GM21576 (cell line): ENCODE measurements around the gene GALNT10.

Experiments
- ATAC-seq: cut with Tn5 transposase; IDR thresholded peaks from one replicate; pipeline ENCODE4 v1.9.1; 2021; ENCODE audit warnings: mild to moderate bottlenecking, moderate library complexity; ENCODE audit not compliant: unreplicated experiment

The GALNT10 gene

DNA sequence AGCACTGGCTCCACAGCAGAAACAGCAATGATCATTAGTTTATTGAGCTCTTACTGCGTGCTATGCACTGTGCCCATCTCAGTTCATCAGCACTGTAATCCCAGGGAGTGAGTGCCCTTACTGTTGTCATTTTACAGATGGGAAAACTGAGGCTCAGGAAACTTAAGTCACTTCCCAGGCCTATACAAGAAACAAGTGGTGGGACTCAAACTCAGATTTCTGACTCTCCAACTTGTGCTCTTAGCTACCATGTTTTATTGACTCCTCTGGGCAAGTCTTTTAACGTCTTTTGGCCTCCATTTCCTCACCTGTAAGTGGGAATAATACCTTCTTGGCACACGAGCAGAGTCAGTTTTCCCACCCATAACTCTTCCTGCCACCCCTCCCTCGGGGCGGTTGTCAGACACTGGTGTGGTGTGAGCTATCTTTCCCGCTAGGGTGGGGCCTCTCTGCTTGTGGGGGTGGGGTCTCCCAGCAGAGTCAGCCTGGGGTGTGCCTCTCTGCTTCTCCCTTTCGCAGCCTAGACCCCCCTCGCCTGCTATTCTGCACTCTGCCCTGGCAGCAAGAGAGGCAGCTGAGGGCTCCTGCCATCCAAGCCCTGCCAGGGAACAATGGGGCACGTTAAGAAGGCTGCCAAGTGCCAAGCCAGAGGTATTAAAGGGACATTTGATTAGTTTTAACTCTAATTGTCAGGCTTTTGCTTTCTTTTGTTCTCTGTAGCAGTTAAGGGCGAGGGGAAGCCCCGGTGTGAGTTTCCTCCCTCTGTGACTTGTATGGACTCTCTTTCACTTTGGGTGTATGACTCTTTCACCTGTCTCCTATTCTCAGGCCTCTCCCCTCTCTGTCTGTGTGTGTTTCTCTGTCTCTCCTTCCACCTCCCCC, 12.1 kb downstream of the GALNT10 start:
- peak; percentile 95 for ATAC-seq

DNA sequence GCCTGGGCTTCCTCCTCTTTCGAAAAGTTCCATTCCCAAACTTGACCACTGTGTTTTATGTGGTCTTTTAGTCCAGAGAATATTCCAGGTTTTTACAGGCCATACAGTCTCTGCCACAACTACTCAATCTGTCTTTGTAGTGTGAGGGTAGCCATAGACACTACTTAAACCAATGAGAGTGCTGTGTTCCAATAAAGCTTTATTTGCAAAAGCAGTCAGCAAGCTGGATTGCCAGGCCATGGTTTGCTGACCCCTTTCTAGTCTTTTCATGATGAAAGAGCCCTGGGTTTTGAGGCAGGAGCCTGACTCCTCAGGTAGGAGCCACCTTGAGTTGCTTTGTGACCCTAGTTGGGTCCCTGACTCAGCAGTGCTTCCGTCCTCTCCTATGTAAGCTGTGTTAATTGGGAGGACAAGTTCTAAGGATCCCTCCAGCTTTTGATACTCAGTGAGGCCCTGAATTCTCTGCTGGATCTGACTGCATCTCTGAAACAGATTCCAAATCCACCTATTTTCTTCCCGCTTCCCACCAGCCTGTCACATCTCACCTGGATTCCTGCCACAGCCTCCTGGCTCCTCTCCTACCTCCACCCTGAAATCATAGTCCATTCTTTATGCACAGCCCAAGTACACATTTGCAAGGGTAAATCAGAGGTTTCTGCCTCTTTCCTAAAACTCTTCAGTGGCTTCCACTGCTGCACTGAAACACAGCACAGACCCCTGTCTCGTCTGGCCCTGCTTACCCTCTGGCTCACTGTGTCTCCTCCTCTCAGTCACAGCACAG, 13.5 kb downstream of the GALNT10 start:
- no peak for ATAC-seq

DNA sequence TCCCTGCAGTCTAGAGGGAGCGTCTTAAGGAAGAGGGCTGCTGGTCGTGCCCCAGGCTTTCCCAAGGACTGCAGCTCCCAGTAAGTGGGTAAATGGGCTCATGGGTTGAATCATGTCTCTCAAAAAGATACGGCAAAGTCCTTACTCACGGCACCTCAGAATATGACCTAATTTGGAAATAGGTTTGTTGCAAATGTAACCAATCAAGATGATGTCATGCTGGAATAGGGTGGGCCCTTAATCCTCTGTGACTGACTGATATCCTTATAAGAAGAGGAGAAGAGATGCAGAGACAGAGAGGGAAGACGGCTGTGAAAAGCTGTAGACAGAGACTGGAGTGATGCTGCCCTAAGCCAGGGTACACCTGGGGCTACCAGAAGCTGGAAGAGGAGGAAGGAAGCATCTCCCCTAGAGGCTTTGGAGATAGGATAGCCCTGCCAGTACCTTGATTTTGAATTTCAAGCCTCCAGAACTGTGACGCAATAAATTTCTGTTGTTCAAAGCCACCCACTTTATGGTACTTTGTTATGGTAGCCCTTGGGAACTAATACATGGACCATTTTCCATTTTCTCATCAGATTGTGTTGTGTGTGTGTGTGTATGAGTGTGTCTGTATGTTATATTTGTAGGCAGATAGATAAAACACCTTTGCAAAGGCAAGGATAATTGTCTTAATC, 15.0 kb downstream of the GALNT10 start:
- no peak for ATAC-seq

DNA sequence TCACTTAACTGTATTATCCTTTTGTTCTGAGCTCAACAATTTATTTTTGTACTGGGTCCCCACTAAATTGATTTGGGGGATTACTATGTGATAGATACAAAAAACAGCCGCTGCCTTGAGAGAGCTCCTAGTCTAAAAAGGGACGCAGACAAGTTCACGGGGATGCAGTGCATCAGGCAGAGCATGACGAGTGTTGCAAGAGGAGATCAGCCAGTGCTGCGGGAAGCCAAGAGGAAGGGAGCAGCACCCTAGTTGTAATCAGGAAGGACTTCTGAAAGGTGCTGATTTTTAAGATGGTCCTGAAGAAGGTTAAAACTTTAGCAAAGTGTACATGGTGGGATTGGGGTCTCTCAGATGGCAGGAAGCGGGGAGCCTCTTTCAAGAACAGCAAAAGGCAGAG, 15.8 kb downstream of the GALNT10 start:
- no peak for ATAC-seq

DNA sequence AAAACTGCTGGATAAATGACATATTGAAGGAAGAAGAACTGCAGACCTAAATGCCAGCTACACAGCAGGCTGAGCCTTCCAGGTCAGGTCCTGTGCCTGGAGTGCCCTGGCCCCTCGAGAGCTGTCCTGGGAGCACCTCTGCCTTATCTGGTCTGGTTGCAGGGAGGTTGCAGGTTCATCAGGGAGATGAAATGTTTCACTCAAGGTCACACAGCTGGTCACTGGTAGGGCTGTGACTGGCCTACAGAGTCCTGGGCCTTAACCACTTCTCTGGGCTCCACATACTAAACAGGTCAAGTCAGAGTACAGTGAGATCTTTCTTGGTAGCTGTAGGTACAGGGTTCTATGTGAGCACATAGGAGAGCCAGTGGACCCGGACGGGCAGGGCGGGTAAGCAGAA, 16.7 kb downstream of the GALNT10 start:
- ATAC-seq: no peak

DNA sequence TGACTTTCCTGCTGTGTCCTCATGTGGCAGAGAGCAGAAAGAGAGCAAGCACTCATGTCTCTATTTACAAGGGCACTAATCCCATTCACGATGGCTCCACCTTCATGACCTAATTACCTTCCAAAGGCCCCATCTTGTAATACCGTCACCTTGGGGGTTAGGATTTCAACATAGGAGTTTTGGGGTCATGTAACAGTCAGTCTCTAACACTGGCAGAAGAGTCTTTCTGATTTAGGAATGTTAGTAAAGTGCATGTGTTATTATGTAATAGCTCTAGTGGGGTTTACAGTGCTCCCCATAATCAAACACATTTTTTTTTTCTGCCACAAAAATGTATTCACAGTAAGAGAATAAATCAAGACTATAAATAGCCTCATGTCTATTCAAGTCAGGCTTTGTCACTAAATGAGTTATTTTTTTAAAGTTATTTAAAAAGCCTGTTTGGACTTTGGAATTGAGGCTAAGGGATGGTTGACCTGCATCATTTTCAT, 19.1 kb downstream of the GALNT10 start:
- ATAC-seq: no peak

DNA sequence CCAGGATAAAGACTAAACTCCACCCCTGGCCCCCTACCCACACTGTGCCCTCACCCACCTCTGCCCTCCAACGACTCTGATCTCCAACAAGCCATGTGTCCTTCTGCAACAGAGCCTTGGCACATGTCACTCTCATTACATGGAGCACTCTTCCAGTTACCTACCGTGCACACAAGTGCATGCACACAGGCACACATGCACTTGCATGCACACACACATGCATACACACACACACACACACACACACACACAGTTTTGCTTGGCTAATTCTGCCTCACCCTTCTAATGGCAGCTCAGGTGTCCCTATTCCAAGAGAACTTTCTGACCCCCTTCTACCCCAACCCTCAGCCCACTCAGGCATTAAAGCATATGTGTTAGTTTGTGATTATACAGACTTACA, 19.6 kb downstream of the GALNT10 start:
- no peak for ATAC-seq

DNA sequence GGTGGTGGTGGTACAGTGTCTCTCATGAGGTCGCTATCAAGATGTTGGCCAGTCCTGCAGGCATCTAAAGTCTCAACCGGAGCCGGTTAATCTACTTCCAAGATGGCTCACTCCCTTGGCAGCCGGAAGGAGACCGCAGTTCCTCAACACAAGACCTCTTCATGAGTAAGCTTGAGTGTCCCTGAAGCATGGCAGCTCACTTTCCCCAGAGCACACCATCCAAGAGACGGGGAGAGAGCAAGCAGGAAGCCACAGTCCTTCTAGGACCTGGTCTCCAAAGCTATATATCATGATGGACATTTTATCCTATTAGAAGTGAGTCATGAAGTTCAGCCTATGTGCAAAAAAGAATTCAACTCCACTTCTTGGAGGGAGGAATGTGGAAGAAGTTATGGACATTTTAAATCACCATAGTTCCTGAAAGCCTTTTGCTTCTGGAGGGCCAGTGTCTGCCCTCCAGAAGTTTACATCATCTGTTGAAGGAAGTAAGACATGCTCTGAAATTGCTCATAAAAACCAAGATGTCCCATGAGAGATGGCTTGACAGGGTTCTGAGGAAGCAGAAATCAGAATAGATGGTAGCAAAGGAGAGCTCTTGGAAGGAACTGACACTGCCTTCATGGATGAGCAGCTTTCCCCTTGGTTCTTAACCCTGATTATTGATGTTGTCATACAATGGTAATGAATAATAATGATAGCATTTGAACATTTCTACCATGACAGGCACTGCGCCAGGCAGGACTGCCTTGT, 21.3 kb downstream of the GALNT10 start:
- no peak for ATAC-seq

DNA sequence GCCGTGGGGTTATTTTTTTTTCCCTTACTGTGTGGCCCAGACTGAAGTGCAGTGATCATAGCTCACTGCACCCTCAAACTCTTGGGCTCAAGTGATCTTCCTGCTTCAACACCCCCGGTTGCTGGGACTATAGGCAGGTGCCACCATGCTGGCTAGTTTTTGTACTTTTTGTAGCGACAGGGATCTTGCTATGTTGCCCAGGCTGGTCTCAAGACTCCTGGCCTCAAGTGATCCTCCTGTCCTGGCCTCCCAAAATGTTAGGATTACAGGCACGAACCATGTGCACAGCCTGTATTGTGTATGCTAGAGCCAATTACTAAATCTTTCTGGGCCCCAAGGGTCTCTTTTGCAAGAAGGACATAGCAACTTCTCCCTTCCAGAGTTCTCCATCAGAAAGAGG, 23.1 kb downstream of the GALNT10 start:
- ATAC-seq: no peak

DNA sequence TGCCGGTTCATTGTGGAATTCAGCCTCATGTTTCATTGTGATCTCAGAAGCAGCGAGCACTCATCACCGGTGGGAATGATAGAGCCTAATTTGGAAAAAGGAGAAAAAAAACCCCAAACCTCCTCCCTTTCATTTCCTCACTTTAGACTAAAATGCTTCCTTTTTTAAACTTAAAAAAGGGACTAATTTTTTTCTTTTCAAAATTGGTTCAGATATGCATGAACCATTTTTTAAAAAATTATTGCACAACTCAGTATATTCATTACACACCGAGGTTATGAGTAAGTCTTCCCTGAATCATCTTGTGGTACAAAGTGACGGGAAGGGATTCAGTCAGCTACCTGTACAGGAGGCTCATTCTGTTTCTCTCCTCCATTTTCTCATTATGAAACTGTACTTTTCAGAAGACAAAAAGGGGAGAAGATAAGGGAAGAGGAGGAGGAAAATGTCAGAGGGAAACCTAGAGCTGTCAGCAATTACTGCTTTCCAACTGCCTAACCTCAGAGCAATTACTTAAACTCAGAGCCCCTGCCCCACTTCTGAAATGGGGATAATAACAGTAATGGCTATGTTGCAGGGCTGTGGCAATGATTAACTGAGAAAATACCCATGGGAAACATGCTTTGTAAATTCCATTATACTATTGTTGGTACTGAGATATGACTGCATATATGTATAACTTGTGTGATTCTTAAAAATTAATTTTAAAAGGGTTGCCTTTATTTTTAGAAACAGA, 24.0 kb downstream of the GALNT10 start:
- no peak for ATAC-seq

DNA sequence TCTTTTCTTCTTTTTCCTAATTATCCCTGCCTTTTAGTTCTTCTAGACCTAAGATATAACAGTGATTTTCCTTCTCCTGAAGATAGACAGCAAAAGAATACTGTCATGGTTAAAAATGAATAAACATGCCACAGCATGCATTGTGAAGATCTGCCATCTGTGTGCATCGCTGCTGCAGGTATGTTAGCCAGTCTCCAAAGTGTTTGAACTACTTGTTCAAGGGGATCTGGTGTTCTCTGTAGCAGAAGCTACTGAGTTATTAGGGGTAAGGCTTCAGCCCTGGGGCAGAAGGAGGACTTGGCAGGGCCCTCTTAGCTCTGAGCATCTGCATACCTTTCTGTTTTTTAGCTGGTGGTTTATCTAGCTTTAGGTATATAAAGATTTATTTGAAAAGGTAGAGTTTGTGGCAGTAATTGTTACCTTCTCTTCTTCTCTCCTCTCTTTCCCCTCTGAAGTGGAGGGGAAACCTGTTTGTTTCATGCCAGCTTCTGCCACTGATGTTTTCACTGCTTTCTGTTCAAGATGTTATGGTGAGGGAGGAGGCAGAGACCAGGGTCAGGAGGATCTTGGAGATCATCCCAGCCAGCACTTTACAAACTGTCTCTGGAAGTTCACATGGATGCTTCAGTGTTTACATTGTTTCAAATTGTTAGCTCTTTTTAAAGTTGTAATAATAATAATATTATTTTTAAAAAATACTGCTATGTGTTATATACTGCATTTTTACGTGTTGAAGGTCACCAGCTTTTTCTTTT, 25.2 kb downstream of the GALNT10 start:
- ATAC-seq: no peak

DNA sequence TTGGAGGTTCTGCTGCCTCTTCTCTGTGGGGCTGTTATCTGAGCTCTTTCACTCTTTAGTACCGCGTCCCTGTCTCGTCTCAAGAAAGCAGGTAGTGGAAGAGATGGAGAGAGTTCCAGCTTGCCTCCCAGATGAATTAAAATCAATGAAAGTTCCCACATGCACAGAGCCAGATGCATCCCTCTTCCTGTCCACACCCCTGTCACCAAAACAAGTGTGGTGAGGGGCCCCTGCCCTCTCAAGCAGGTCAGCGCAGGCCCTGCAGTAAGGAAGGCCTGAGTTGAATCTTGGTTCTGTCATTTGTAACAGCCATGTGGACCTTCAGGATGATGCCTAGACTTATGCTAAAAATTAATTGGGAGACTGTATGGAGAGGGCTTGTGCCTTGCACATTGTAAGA, 26.9 kb downstream of the GALNT10 start:
- no peak for ATAC-seq

DNA sequence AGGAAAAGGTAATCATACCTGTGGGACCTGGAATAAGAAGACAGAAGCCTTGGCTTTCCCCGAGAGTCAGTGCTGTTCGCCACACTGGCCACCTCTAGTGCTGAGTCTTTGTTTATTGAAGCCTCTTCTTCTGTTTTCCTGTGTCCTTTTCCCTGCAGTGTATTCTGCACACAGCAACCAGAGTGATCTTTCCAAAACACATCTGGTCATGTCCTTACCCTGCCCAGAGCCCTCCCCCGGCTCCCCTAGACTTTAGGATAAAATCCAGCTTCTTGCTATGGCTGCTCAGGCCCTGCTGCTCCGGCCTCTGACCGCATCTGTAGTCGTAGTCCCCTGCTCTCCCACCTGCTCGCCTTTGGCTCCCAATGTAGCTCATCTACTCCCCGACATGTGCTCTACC, 28.3 kb downstream of the GALNT10 start:
- no peak for ATAC-seq

DNA sequence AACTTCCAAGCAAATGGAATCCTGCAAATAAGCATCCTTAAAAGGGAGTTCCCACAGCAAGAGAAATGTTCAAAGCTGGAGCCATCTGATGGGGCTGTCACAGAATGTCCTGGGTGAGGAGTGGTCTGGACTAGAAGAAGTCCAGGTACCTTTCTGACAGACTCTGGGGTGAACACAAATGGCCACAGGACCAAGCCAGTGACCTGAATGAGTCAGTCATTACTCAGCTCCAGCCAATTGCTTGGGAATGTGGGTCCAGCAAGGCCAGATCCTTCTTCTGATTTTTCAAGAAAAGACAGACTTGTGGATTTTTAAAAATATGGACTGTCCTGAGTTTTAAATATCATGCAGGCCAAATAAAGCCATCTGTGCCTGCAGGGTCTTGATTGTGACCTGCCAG, 30.1 kb downstream of the GALNT10 start:
- ATAC-seq: no peak

DNA sequence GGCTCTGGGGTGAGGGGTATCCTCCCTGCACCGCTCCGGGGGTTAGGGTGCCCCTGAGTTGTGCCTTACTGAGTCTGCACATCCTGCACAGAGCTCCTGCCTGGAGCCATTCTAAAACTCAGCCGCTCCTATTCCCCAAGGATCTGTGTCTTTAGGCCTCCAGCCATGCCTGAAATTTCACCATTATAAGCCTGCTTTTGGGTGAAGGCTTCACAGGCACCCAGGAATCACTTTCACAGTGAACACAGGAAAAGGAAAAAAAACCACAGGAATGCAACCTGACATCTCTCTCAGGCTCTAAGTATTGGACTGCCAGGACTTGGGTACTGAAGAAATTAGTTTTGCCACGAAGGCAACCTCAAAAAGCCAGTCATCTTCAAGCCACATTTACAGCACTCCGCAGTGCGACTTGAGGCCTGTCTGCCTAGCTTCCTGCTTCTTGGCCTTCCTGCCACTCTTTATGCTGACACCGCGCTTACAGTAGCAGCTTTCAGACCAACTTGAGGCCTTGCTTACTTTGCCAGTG, 30.9 kb downstream of the GALNT10 start:
- ATAC-seq: peak; percentile 76

DNA sequence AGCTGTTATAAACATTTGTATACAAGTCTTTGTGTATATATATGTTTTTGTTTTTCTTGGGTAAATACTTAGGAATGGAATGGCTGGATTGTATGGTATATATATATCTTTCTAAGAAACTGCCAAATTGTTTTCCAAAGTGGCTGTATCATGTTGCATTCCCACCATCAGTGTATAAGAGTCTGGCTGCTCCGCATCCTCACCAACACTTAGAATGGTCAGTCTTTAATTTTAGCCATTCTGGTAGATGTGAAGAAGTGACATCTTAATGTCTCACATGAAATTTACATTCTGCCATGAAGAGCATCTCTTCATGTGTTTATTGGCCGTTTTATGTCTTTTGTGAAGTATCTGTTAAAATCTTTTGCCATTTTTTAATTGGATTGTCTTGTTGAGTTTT, 31.9 kb downstream of the GALNT10 start:
- no peak for ATAC-seq

DNA sequence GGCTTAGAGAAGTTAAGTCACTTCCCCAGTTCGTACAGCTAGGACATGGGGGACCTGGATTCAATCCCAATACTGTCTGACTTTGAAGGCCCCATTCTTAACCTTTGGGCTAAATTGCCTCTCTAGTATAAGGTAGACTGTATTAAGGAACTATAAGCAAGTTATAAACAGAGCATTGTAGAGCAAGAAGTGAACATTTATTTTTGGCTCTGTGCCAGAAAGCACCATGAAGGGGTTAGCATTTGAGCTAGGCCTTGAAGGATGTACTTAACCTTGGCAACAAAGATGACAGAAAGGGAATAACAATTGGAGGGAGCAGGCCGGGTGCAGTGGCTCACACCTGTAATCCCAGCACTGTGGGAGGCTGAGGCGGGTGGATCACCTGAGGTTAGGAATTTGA, 32.8 kb downstream of the GALNT10 start:
- no peak for ATAC-seq

DNA sequence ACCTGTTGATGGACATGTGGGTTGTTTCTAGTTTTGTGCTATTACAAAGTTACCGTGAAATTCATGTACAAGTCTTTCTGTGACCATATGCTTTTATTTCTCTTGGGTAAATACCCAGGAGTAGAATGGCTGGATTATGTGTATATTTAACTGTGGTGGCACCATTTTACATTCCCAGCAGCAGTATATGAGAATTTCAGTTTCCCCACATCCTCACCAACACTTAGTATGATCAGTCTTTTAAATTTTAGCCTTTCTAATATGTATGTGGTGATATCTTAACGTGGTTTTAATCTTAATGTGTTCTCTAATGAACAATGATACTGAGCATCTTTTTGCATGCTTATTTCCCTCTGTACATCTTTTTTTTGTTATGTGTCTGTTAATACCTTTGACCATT, 36.6 kb downstream of the GALNT10 start:
- no peak for ATAC-seq

DNA sequence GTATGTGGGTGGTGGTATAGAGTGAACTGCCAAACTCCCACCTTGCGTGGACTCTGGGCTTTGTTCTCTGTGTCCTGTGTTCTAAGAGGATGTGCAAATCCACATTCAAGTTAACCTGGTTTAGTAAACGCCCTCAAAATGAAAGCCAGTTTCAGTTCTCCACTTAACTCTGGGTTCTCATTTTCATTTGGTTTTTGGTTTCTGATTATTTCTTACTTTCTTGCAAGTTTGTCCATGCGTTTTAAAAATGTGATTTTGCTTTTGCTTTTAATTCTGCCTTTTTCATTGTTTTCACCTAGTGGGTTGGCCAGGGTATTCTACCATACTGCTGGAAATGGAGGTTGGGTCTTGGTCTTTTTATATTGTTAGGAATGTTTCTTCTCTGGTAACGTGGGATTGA, 38.2 kb downstream of the GALNT10 start:
- ATAC-seq: peak; percentile 95
